Fibroblast of pulmonary artery (primary cell): Measurements from ENCODE around the gene WFDC11.
"Not testable (repeated sequence)": the region's sequence is repeated elsewhere in the genome, so short reads cannot be mapped to it uniquely, and the experiment has no call there.

Experiments
- DNase-seq: peaks from one replicate; pipeline ENCODE4 v3.0.0-alpha.2; 2010; ENCODE audit warnings: low read depth
- H3K4me3 ChIP-seq: replicated peaks from 2 replicates; pipeline ENCODE4 v1.5.1; 2011; ENCODE audit warnings: low read depth, mild to moderate bottlenecking, control low read depth, low read length, moderate library complexity
- TF ChIP-seq, protein P1 (sequence below): IDR thresholded peaks from 2 replicates; pipeline ENCODE4 v1.5.1; 2011; ENCODE audit warnings: mild to moderate bottlenecking, control low read depth, low read length, inconsistent platforms; ENCODE audit errors: missing control alignments

WFDC11 gene

DNA sequence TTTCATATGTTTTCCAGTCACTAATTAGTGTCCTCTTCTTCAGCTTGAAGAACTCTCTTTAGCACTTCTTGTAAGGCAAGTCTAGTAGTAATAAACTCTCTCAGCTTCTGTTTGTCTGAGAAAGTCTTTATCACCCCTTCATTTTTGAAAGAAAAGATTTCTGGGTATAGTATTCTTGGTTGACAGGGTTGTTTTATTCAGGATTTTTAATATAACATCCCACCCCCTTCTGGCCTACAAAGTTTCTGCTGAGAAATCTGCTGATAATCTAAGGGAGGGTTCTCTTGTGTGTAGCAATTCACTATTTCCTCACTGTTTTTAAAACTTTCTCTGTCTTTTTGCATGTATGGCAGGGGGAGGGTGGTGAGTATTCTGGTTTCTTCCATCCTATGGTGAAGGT, 9.6 kb upstream of the WFDC11 start:
- TF ChIP-seq, protein P1, sequence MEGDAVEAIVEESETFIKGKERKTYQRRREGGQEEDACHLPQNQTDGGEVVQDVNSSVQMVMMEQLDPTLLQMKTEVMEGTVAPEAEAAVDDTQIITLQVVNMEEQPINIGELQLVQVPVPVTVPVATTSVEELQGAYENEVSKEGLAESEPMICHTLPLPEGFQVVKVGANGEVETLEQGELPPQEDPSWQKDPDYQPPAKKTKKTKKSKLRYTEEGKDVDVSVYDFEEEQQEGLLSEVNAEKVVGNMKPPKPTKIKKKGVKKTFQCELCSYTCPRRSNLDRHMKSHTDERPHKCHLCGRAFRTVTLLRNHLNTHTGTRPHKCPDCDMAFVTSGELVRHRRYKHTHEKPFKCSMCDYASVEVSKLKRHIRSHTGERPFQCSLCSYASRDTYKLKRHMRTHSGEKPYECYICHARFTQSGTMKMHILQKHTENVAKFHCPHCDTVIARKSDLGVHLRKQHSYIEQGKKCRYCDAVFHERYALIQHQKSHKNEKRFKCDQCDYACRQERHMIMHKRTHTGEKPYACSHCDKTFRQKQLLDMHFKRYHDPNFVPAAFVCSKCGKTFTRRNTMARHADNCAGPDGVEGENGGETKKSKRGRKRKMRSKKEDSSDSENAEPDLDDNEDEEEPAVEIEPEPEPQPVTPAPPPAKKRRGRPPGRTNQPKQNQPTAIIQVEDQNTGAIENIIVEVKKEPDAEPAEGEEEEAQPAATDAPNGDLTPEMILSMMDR: no peak
- no peak for DNase-seq
- H3K4me3 ChIP-seq: no peak overlapping the region

DNA sequence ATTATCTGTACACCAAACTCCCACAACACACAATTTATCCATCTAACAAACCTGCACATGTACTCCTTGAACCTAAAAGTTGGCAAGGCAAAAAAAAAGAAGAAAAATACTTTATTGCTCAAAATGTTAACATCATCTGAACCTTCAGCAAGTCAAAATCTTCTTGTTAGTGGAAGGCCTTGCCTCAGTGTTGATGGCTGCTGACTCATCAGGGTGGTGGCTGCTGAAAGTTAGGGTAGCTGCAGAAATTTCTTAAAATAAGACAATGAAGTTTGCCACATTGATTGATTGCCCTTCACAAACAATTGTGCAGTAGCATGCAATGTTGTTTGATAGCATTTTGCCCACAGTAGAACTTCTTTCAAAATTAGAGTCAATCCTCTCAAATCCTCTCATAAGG, 2.7 kb upstream of the WFDC11 start:
- TF ChIP-seq, protein P1: no peak
- DNase-seq: no peak
- H3K4me3 ChIP-seq: no peak overlapping the region

DNA sequence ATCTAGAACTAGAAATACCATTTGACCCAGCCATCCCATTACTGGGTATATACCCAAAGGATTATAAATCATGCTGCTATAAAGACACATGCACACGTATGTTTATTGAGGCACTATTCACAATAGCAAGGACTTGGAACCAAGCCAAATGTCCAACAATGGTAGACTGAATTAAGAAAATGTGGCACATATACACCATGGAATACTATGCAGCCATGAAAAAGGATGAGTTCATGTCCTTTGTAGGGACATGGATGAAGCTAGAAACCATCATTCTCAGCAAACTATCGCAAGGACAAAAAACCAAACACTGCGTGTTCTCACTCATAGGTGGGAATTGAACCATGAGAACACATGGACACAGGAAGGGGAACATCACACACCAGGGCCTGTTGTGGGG, 13.0 kb downstream of the WFDC11 start:
- not testable (repeated sequence) for DNase-seq, H3K4me3 ChIP-seq

DNA sequence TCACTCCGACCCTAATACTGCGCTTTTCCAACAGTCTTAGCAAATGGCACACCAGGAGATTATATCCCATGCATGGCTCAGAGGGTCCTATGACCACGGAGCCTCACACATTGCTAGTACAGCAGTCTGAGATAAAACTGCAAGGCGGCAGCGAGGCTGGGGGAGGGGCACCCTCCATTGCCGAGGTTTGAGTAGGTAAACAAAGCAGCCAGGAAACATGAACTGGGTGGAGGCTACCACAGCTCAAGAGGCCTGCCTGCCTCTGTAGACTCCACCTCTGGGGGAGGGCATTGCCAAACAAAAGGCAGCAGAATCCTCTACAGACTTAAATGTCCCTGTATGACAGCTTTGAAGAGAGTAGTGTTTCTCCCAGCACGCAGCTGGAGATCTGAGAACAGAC, 18.3 kb downstream of the WFDC11 start:
- not testable (repeated sequence) for DNase-seq, H3K4me3 ChIP-seq

DNA sequence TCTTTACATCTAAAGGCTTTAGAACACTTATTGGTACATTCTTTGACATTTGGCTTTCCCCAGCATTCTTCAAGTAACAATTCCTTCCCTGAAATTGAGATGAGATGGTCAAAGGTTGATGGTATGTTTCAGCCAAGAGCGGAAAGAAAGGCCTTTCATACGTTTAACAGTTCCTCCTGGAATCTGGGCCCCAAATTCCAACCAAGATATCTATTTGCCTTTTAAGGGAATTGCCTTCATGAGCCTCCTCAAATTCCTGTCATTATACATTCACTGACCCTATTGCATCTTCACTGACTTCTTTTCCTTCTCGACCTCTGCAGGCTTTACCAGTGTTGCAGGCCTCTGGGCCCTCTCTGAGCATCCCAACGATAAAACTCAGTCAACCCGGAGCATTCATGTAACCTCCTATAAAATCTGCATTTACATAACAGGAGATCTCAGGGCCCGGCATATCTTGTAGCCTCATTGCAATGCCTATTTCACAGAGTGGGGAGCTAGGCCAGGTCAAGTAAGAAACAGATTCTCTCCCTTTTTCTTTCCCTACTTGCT, 20.7 kb downstream of the WFDC11 start:
- TF ChIP-seq, protein P1: no peak
- H3K4me3 ChIP-seq: no peak overlapping the region
- no peak for DNase-seq

DNA sequence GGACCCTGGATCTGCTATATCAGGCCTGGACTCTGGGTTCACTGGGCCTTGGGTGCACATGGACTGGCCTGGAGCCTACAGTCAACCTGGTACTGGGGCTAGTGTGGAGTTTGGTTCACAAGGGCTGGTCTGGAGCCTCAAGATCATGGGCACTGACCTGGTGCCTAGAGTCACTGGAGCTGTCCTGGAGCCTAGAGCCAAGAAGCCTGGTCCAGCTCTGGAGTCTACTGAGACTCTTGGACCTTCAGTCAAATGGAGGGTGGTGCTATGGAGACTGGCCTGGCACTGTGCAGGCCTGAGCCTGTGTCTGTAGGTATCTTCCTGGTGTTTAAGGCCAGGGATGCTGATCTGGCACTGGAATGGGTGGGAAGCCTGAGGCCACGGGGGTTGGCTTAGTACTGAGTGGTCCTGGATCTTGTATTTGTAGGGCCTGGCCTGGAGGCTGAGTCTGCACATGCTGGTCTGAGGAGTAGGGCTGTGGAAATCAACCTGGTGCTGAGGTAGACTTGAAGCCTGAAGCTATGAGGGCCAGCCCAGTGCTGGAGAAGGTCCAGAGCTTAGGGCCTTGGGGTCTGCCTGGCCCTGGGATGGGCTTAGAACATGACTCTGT, 22.5 kb downstream of the WFDC11 start:
- no peak for DNase-seq

DNA sequence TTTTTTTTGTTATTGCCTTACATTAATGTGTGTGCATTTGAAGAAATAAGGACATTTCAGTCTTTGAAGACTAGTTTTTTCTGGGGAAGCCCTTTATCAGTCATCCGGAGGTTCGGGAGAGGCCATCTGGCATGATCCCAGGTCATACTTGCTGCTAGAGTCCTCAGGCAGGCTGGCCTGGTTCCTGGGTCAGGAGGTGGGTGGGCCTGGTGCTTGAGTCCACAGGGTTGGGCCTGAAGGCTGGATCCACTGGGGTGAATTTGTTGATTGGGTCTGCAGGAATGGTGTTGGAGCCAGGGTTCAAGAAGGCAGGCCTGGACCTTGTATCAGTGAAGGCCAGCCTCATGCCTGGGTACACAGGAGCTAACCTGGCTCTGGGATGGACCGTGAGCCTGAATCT, 23.2 kb downstream of the WFDC11 start:
- TF ChIP-seq, protein P1: no peak
- no peak overlapping the region for H3K4me3 ChIP-seq

More for the DNA sequence above, 22.5 kb downstream of the WFDC11 start:
- H3K4me3 ChIP-seq: no peak overlapping the region
- TF ChIP-seq, protein P1: no peak

DNA sequence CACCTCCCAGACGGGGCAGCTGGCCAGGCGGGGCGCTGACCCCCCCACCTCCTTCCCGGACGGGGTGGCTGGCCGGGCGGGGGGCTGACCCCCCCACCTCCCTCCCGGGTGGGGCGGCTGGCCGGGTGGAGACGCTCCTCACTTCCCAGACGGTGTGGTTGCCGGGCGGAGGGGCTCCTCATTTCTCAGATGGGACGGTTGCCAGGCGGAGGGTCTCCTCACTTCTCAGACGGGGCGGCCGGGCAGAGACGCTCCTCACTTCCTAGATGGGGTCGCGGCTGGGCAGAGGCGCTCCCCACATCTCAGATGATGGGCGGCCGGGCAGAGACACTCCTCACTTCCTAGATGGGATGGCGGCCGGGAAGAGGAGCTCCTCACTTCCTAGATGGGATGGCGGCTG, 24.2 kb downstream of the WFDC11 start:
- not testable (repeated sequence) for H3K4me3 ChIP-seq, DNase-seq

More for the DNA sequence above, 23.2 kb downstream of the WFDC11 start:
- no peak for DNase-seq

DNA sequence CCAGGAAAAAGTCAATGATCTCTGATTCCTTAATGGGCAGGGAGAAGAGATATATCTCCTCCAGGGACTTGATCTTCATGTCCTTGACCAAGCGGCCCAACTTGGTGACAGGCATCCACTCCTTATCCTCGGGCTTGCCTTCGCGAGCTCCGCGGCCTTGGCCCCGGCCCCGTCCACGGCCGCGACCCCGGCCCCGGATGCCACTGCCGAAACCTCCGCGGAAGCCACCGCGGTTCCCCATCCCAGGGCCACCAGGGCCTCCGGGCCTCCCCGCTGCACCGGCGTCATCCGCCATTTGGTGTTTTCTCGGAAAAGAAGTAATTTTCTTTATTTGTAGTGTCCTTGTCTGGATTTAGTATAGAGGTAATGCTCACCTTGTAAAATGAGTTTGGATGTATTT, 29.0 kb downstream of the WFDC11 start:
- not testable (repeated sequence) for DNase-seq, H3K4me3 ChIP-seq
